Ascending aorta (tissue), 2 donors: ENCODE measurements around the gene CHCHD3. TPM values are rescaled to one million over a fixed set of nuclear protein-coding genes. Genes with fewer than 3 reads are reported as not detected.

Experiments used
- DNase-seq, 2 donors: peaks; one replicate each; pipeline ENCODE4 v3.0.0-alpha.2; 2019; ENCODE audit warnings: low spot score in 2 of 2
- H3K27ac ChIP-seq, 2 donors: fragments of 200-600 bp; sonication (generic); one replicate each; pipeline ENCODE4 v1.5.1; 2016 to 2017; ENCODE audit warnings: mild to moderate bottlenecking in 1 of 2
- H3K27me3 ChIP-seq: fragments of 200-600 bp; sonication (generic); one replicate; pipeline ENCODE4 v1.5.1; 2017
- H3K36me3 ChIP-seq, 2 donors: fragments of 200-600 bp; sonication (generic); one replicate each; pipeline ENCODE4 v1.5.1; 2016
- H3K4me1 ChIP-seq, 2 donors: fragments of 200-600 bp; sonication (generic); one replicate each; pipeline ENCODE4 v1.5.1; 2016 to 2017; ENCODE audit warnings: mild to moderate bottlenecking in 1 of 2
- H3K4me3 ChIP-seq, 2 donors: fragments of 200-600 bp; sonication (generic); one replicate each; pipeline ENCODE4 v1.5.1; 2016 to 2017; ENCODE audit warnings: mild to moderate bottlenecking in 1 of 2
- H3K9me3 ChIP-seq, 2 donors: fragments of 200-600 bp; sonication (generic); one replicate each; pipeline ENCODE4 v1.5.1; 2016
- CTCF ChIP-seq, 3 experiments: fragments of 200-600 bp in 2 of 3; fragments of 450-650 bp in 1 of 3; sonication (generic) in 2 of 3; IDR thresholded peaks; one replicate each; pipeline ENCODE4 v1.5.1; 2016 to 2019; ENCODE audit warnings: antibody characterized with exemption in 3 of 3, mild to moderate bottlenecking in 1 of 3, moderate library complexity in 1 of 3
- intact Hi-C: fragments of 100-400 bp; cut with DNase I; formaldehyde crosslinking; loops from one replicate; pipeline ENCODE4 v1.15.1; 2023
- total RNA-seq: library from RNA; depleted of rRNA; stranded (reverse); fragments of >200 nt; gene quantifications from one replicate; pipeline ENCODE4 v1.1.0, GENCODE V29; 2016

Gene CHCHD3
- total RNA-seq, 1 donor from 2014 or later: 26.2 TPM

DNA sequence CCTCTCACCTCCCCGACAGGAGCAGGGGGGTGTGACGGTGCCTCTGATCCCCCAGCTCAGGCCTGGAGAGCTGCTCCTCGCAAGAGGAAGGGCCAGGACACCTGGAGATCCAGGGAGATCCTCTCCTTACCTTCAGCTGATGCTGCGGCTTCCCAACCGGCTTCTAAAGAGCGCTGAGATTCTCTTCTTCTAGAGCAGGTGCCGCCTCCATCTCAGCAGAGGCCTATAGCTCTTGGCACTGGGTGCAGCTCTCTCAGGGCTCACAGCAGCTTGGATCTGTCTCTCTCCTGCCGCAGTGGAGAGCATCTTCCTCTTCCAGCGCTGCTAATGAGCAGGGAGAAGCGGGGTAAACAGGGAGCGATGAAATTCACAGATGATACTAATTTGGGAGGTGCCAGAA is 316.0 kb downstream of the CHCHD3 start:
- no peaks in the 10 kb centered on the region for H3K4me1 ChIP-seq
- no peak for TF ChIP-seq CTCF (IDR thresholded peaks at IDR 0.05)
- DNase-seq: no peak

DNA sequence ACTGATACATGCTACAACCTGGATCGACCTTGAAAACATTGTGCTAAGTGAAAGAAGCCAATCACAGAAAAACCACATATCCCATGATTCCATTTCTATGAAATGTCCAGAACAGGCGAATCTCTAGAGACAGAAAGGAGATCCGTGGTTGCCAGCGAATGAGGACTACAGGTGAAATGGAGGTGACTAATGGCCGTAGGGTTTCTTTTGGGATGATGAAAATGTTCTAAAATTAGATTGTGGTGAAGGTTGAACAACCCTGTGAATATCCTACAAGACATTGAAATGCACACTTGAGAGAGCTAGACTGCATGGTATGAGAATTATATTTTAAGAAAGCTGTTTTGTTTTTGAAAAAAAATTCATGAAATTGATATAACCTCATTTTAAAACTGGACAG is 317.1 kb downstream of the CHCHD3 start:
- no peak for DNase-seq
- no peak for TF ChIP-seq CTCF (IDR thresholded peaks at IDR 0.05)
- Histone ChIP-seq H3K27ac (no peak overlapping the region), H3K4me1 (no peaks in the 10 kb centered on the region), H3K36me3 (no peaks in the 10 kb centered on the region), H3K9me3 (peaks cover 0 to 13% of the 10 kb centered on the region in 2 donors), H3K4me3 (no peak overlapping the region), H3K27me3 (no peaks in the 10 kb centered on the region)
- intact Hi-C loops: no loop called here

More for the DNA sequence above, 316.0 kb downstream of the CHCHD3 start:
- Histone ChIP-seq H3K36me3 (no peaks in the 10 kb centered on the region), H3K4me3 (no peak overlapping the region), H3K27ac (no peak overlapping the region), H3K27me3 (no peaks in the 10 kb centered on the region), H3K9me3 (peaks cover 0 to 17% of the 10 kb centered on the region in 2 donors)
- intact Hi-C loops: no loop called here

GRCh38 chr7:132760866-132761265 is 321.0 kb downstream of the CHCHD3 start:
- H3K9me3 ChIP-seq: no peaks in the 10 kb centered on the region
- no peak for TF ChIP-seq CTCF (IDR thresholded peaks at IDR 0.05)
- no peak for DNase-seq
- no peak overlapping the region for H3K27ac ChIP-seq
- no peak overlapping the region for H3K4me3 ChIP-seq
- H3K27me3 ChIP-seq: no peaks in the 10 kb centered on the region
- no peaks in the 10 kb centered on the region for H3K4me1 ChIP-seq
- H3K36me3 ChIP-seq: no peaks in the 10 kb centered on the region
- intact Hi-C loops: no loop called here

DNA sequence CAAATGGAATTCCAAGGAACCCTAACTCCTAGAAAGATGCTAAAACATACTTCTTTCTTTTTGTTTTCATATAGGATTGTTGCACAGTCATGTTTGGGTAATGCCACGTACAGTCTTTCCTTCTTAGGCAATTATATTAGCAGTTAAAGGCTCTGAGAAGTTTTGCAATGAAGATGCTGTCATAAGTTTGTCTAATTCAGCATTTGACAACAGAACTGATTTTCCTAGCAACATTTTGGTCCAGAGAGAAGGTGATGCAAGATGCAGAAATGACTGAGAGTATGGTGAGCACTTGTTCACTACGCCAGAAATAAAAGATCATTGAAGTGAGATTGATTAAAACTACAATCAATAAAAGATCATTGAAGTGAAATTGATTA is 321.7 kb downstream of the CHCHD3 start:
- H3K9me3 ChIP-seq: no peaks in the 10 kb centered on the region
- H3K27ac ChIP-seq: no peak overlapping the region
- H3K27me3 ChIP-seq: no peaks in the 10 kb centered on the region
- H3K4me1 ChIP-seq: no peaks in the 10 kb centered on the region
- no peak overlapping the region for H3K4me3 ChIP-seq
- no peak for TF ChIP-seq CTCF (IDR thresholded peaks at IDR 0.05)
- H3K36me3 ChIP-seq: no peaks in the 10 kb centered on the region
- intact Hi-C loops: no loop called here
- DNase-seq: no peak

- Histone ChIP-seq H3K36me3 (no peaks in the 10 kb centered on the region), H3K4me3 (no peak overlapping the region), H3K27me3 (no peaks in the 10 kb centered on the region), H3K4me1 (no peaks in the 10 kb centered on the region), H3K9me3 (no peaks in the 10 kb centered on the region), H3K27ac (no peak overlapping the region)
- DNase-seq: no peak
- no peak for TF ChIP-seq CTCF (IDR thresholded peaks at IDR 0.05)
- intact Hi-C loops: no loop called here
These were observed 322.2 kb downstream of the CHCHD3 start for GRCh38 chr7:132759482-132760243.
